Breast epithelium (tissue), 4 donors: ENCODE data around the gene SLC22A3. TPM values are rescaled to one million over a fixed set of nuclear protein-coding genes. Genes with fewer than 3 reads are reported as not detected.

ENCODE experiments used
- DNase-seq, 2 donors: peaks; one replicate each; pipeline ENCODE4 v3.0.0-alpha.2; 2019; ENCODE audit warnings: low spot score in 2 of 2
- H3K27ac ChIP-seq, 2 donors: fragments of 200-600 bp; sonication (generic) in 1 of 2; one replicate each; pipeline ENCODE4 v1.5.1; 2016 to 2019; ENCODE audit warnings: mild to moderate bottlenecking in 1 of 2
- H3K27me3 ChIP-seq, 2 donors: fragments of 200-600 bp; sonication (generic) in 1 of 2; one replicate each; pipeline versions ENCODE4 v1.5.1 to v1.6.0; 2017 to 2019; ENCODE audit warnings: control low read depth in 1 of 2, mild to moderate bottlenecking in 1 of 2
- H3K36me3 ChIP-seq: fragments of 200-600 bp; one replicate; pipeline ENCODE4 v1.5.1; 2019
- H3K4me1 ChIP-seq, 2 donors: fragments of 200-600 bp; sonication (generic); one replicate each; pipeline ENCODE4 v1.5.1; 2016 to 2019; ENCODE audit warnings: control low read depth in 1 of 2
- H3K4me3 ChIP-seq, 3 donors: fragments of 200-600 bp; sonication (generic); 1 replicate in 2 of 3; 2 replicates in 1 of 3; pipeline ENCODE4 v1.5.1; 2016 to 2019; ENCODE audit warnings: mild to moderate bottlenecking in 3 of 3, moderate library complexity in 2 of 3
- H3K9me3 ChIP-seq, 2 donors: fragments of 200-600 bp; sonication (generic) in 1 of 2; one replicate each; pipeline ENCODE4 v1.5.1; 2016 to 2019; ENCODE audit warnings: control low read depth in 1 of 2
- POLR2A ChIP-seq: fragments of 450-650 bp; IDR thresholded peaks from one replicate; pipeline ENCODE4 v1.6.1; 2016; ENCODE audit warnings: antibody characterized with exemption, mild to moderate bottlenecking, moderate library complexity
- POLR2AphosphoS5 ChIP-seq, 3 donors: sonication (generic); formaldehyde crosslinking; IDR thresholded peaks; one replicate each; pipeline ENCODE4 v1.6.1; 2017; ENCODE audit warnings: antibody characterized with exemption in 3 of 3
- intact Hi-C: fragments of 100-400 bp; cut with DNase I; formaldehyde crosslinking; loops from one replicate; pipeline ENCODE4 v1.15.1; 2023; ENCODE audit warnings: low total_unique reads
- total RNA-seq, 3 donors: library from RNA; depleted of rRNA; stranded (reverse); fragments of >200 nt; gene quantifications; one replicate each; pipeline ENCODE4 v1.1.0, GENCODE V29; 2016
- TF ChIP-seq, protein P1 (sequence below), 3 donors: fragments of 450-650 bp; IDR thresholded peaks; one replicate each; pipeline ENCODE4 v1.5.1; 2016 to 2017; ENCODE audit warnings: antibody characterized with exemption in 3 of 3, mild to moderate bottlenecking in 3 of 3, moderate library complexity in 3 of 3

The SLC22A3 gene
- total RNA-seq, 3 donors from 2014 or later: 3.4 to 13.1 (median 5.9) TPM

GRCh38 chr6:160379466-160379865, 31.3 kb downstream of the SLC22A3 start:
- no peaks in the 10 kb centered on the region for H3K36me3 ChIP-seq
- no peak for DNase-seq
- H3K4me3 ChIP-seq: no peak overlapping the region
- TF ChIP-seq POLR2A (no peak), POLR2AphosphoS5 (IDR thresholded peaks at IDR 0.05) (no peak)
- TF ChIP-seq, protein P1, sequence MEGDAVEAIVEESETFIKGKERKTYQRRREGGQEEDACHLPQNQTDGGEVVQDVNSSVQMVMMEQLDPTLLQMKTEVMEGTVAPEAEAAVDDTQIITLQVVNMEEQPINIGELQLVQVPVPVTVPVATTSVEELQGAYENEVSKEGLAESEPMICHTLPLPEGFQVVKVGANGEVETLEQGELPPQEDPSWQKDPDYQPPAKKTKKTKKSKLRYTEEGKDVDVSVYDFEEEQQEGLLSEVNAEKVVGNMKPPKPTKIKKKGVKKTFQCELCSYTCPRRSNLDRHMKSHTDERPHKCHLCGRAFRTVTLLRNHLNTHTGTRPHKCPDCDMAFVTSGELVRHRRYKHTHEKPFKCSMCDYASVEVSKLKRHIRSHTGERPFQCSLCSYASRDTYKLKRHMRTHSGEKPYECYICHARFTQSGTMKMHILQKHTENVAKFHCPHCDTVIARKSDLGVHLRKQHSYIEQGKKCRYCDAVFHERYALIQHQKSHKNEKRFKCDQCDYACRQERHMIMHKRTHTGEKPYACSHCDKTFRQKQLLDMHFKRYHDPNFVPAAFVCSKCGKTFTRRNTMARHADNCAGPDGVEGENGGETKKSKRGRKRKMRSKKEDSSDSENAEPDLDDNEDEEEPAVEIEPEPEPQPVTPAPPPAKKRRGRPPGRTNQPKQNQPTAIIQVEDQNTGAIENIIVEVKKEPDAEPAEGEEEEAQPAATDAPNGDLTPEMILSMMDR (IDR thresholded peaks at IDR 0.05): no peak
- no peaks in the 10 kb centered on the region for H3K27me3 ChIP-seq
- no peaks in the 10 kb centered on the region for H3K4me1 ChIP-seq
- no peak overlapping the region for H3K27ac ChIP-seq
- H3K9me3 ChIP-seq: peaks cover 0 to 12% of the 10 kb centered on the region in 2 donors
- intact Hi-C loops: no loop called here

- TF ChIP-seq, protein P1 (IDR thresholded peaks at IDR 0.05): no peak
- TF ChIP-seq POLR2AphosphoS5 (IDR thresholded peaks at IDR 0.05) (no peak), POLR2A (no peak)
- DNase-seq: no peak
- H3K27ac ChIP-seq: no peak overlapping the region
- H3K27me3 ChIP-seq: no peaks in the 10 kb centered on the region
- no peaks in the 10 kb centered on the region for H3K36me3 ChIP-seq
- no peaks in the 10 kb centered on the region for H3K4me1 ChIP-seq
- no peak overlapping the region for H3K4me3 ChIP-seq
- peaks cover 0 to 12% of the 10 kb centered on the region in 2 donors for H3K9me3 ChIP-seq
- intact Hi-C loops: no loop called here
Observed at GRCh38 chr6:160382946-160383345, 34.8 kb downstream of the SLC22A3 start.

- no peaks in the 10 kb centered on the region for H3K4me1 ChIP-seq
- peaks cover 0 to 11% of the 10 kb centered on the region in 2 donors for H3K9me3 ChIP-seq
- no peaks in the 10 kb centered on the region for H3K27me3 ChIP-seq
- peak in 1 of 2 donors; percentile 24 for DNase-seq
- intact Hi-C loops: no loop called here
- H3K36me3 ChIP-seq: no peaks in the 10 kb centered on the region
- no peak for TF ChIP-seq POLR2A
- TF ChIP-seq POLR2AphosphoS5 (IDR thresholded peaks at IDR 0.05): no peak
- TF ChIP-seq, protein P1 (IDR thresholded peaks at IDR 0.05): no peak
- H3K27ac ChIP-seq: peak overlapping the region in 1 of 2 donors; percentile 48
- no peak overlapping the region for H3K4me3 ChIP-seq
Observed at GRCh38 chr6:160386869-160387530, 38.8 kb downstream of the SLC22A3 start.

DNA sequence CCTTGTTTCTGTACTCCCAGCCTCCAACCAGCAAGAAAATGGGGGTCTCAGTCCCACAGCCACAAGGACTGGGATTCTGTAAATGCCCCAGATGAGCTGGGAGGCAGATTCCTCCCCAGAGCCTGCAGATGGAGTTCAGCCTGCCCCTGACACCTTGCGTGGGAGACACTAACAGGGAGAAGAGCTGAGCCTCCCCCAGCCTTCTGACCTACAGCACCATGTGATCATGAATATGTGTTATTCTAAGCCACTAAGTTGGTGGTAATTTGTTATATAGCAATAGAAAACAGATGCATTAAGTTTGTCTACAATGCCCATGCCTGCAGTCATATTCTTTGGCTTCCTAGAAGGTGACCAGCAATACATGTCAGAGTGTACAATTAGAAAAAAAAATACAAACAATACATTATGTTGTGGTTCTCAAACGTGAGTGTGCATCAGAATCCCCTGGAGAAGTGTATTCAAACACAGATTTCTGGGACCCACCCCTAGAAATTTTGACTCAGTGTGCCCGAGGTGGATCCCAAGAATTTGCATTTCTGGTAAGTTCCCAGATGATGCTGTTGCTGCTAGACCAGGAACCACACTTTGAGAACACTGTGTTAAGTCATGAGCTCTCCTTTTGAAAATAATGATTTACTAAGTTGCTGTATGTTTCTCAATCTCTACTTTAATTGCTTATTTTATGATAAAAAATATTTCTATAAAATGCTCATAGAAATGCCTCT, 39.9 kb downstream of the SLC22A3 start:
- TF ChIP-seq, protein P1 (IDR thresholded peaks at IDR 0.05): no peak
- TF ChIP-seq POLR2AphosphoS5 (IDR thresholded peaks at IDR 0.05): no peak
- TF ChIP-seq POLR2A: no peak
- Histone ChIP-seq H3K36me3 (no peaks in the 10 kb centered on the region), H3K27ac (no peak overlapping the region), H3K4me1 (no peaks in the 10 kb centered on the region), H3K4me3 (no peak overlapping the region), H3K9me3 (peaks cover 0 to 2% of the 10 kb centered on the region in 2 donors), H3K27me3 (no peaks in the 10 kb centered on the region)
- intact Hi-C loops: no loop called here
- no peak for DNase-seq

- intact Hi-C loops: no loop called here
- H3K9me3 ChIP-seq: no peaks in the 10 kb centered on the region
- no peak overlapping the region for H3K4me3 ChIP-seq
- no peaks in the 10 kb centered on the region for H3K4me1 ChIP-seq
- DNase-seq: no peak
- no peaks in the 10 kb centered on the region for H3K36me3 ChIP-seq
- H3K27me3 ChIP-seq: no peaks in the 10 kb centered on the region
- no peak overlapping the region for H3K27ac ChIP-seq
- no peak for TF ChIP-seq POLR2A
- no peak for TF ChIP-seq POLR2AphosphoS5 (IDR thresholded peaks at IDR 0.05)
- TF ChIP-seq, protein P1 (IDR thresholded peaks at IDR 0.05): no peak
Observed at GRCh38 chr6:160388922-160389321, 40.7 kb downstream of the SLC22A3 start.
